Activated naive CD4-positive, alpha-beta T cell treated with Interleukin-2 at 50 U/mL for 16 hours (primary cell): ENCODE data around the gene GNAS-AS1.

ENCODE experiments used
- DNase-seq: peaks from one replicate; pipeline ENCODE4 v3.0.0-alpha.2; 2020

The GNAS-AS1 gene

GRCh38 chr20:58883241-58883691 lies 32.6 kb upstream of the GNAS-AS1 start:
- DNase-seq, result no peak

GRCh38 chr20:58882704-58883089 lies 32.0 kb upstream of the GNAS-AS1 start:
- no peak for DNase-seq

- no peak for DNase-seq
Measured at GRCh38 chr20:58880994-58881752, 30.5 kb upstream of the GNAS-AS1 start.

- no peak for DNase-seq
Measured at GRCh38 chr20:58880441-58880840, 29.7 kb upstream of the GNAS-AS1 start.

GRCh38 chr20:58878399-58878798 lies 27.7 kb upstream of the GNAS-AS1 start:
- DNase-seq, result no peak

- DNase-seq, result no peak
Measured at GRCh38 chr20:58877976-58878360, 27.3 kb upstream of the GNAS-AS1 start.

GRCh38 chr20:58877050-58877975 lies 26.6 kb upstream of the GNAS-AS1 start:
- no peak for DNase-seq

- no peak for DNase-seq
Measured at GRCh38 chr20:58876437-58876836, 25.7 kb upstream of the GNAS-AS1 start.

GRCh38 chr20:58875541-58876134 lies 24.9 kb upstream of the GNAS-AS1 start:
- DNase-seq, result no peak

GRCh38 chr20:58875111-58875510 lies 24.4 kb upstream of the GNAS-AS1 start:
- no peak for DNase-seq

- no peak for DNase-seq
Measured at GRCh38 chr20:58874469-58874868, 23.8 kb upstream of the GNAS-AS1 start.

GRCh38 chr20:58871533-58872102 lies 20.9 kb upstream of the GNAS-AS1 start:
- DNase-seq, result no peak

GRCh38 chr20:58870293-58871014 lies 19.8 kb upstream of the GNAS-AS1 start:
- DNase-seq, result peak; percentile 58

GRCh38 chr20:58869662-58870227 lies 19.0 kb upstream of the GNAS-AS1 start:
- no peak for DNase-seq

GRCh38 chr20:58868795-58869194 lies 18.1 kb upstream of the GNAS-AS1 start:
- no peak for DNase-seq

GRCh38 chr20:58867211-58867610 lies 16.5 kb upstream of the GNAS-AS1 start:
- DNase-seq, result no peak

- DNase-seq, result no peak
Measured at GRCh38 chr20:58865843-58866242, 15.1 kb upstream of the GNAS-AS1 start.

- DNase-seq, result no peak
Measured at GRCh38 chr20:58864346-58864745, 13.6 kb upstream of the GNAS-AS1 start.

GRCh38 chr20:58863044-58863790 lies 12.5 kb upstream of the GNAS-AS1 start:
- DNase-seq, result no peak

- no peak for DNase-seq
Measured at GRCh38 chr20:58855506-58856389, 5.0 kb upstream of the GNAS-AS1 start.
